ENCODE data around the gene CZIB. TPM values are rescaled to one million over a fixed set of nuclear protein-coding genes. Genes with fewer than 3 reads are reported as not detected.

The CZIB gene
- total RNA-seq, 1 donor from 2014 or later = 115 TPM

DNA sequence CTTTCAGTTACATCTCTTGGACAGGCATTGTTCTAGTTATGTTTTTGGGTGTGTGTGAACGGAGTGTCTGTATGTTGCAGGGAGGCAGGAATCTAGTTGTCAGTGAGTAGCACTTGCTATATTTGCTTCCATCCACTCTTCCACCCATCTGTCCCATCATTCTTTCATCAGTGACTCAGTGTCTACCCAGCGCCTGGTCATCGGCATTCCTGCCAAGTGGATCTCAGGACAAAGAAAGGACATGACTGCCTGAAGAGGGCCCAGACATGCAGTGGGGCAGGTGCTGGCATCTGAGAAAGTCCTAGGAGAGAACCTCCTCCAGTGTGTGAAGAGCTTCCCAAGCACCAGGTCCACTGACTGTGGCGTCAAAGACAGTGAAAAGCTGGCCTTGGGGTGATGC lies 45.1 kb upstream of the CZIB start:
- H3K4me2 ChIP-seq = no peak overlapping the region
- Mint-ChIP-seq H3K27me3 (ENCODE audit: insufficient read depth, low read depth) (peaks cover 7% of the 10 kb centered on the region), H3K4me3 (no peak overlapping the region), H3K9me3 (no peaks in the 10 kb centered on the region), H3K4me1 (no peaks in the 10 kb centered on the region), H3K36me3 (peaks cover 18% of the 10 kb centered on the region), H3K27ac (no peak overlapping the region)
- no peaks in the 10 kb centered on the region for H3K9me3 ChIP-seq (ENCODE audit: low read depth)
- H3K27ac ChIP-seq = no peak overlapping the region
- no peak overlapping the region for H2AFZ ChIP-seq (replicated peaks)
- TF ChIP-seq, protein P1, sequence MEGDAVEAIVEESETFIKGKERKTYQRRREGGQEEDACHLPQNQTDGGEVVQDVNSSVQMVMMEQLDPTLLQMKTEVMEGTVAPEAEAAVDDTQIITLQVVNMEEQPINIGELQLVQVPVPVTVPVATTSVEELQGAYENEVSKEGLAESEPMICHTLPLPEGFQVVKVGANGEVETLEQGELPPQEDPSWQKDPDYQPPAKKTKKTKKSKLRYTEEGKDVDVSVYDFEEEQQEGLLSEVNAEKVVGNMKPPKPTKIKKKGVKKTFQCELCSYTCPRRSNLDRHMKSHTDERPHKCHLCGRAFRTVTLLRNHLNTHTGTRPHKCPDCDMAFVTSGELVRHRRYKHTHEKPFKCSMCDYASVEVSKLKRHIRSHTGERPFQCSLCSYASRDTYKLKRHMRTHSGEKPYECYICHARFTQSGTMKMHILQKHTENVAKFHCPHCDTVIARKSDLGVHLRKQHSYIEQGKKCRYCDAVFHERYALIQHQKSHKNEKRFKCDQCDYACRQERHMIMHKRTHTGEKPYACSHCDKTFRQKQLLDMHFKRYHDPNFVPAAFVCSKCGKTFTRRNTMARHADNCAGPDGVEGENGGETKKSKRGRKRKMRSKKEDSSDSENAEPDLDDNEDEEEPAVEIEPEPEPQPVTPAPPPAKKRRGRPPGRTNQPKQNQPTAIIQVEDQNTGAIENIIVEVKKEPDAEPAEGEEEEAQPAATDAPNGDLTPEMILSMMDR (IDR thresholded peaks at IDR 0.05) = no peak
- TF ChIP-seq EZH2 (IDR thresholded peaks at IDR 0.05) (no peak), EZH2phosphoT487 (IDR thresholded peaks at IDR 0.05) (no peak)
- DNase-seq (ENCODE audit: low spot score) = no peak
- no peaks in the 10 kb centered on the region for H3K27me3 ChIP-seq
- H3F3A ChIP-seq (ENCODE audit: low read depth) = no peaks in the 10 kb centered on the region
- no peak overlapping the region for H3K4me3 ChIP-seq
- no peaks in the 10 kb centered on the region for H4K20me1 ChIP-seq (ENCODE audit: low read depth)
- H3K79me2 ChIP-seq (ENCODE audit: low read depth) = no peaks in the 10 kb centered on the region
- H3K36me3 ChIP-seq = no peaks in the 10 kb centered on the region
- H3K4me1 ChIP-seq = no peaks in the 10 kb centered on the region
- H3K9ac ChIP-seq = no peak overlapping the region

DNA sequence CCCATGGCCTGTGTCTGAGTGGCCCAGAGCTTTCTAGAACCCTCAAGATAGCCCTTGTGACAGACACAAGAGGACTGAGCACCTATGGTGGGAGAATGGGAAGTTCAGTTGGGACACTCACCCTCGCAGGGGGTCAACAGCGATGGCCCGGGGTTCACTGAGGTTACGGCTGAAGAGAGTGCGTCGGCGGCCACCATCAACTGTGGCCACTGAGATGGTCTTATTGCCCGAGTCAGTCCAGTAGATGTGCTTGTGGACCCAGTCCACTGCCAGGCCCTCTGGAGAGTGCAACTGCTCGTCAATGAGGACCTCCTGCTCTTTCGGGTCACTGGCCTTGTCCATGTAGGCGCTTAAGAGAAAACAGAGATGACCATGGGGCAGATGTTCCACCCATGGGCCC lies 43.6 kb upstream of the CZIB start:
- Mint-ChIP-seq H3K9me3 (no peaks in the 10 kb centered on the region), H3K27ac (no peak overlapping the region), H3K36me3 (peaks cover 17% of the 10 kb centered on the region), H3K4me1 (no peaks in the 10 kb centered on the region), H3K27me3 (ENCODE audit: insufficient read depth, low read depth) (peaks cover 7% of the 10 kb centered on the region), H3K4me3 (no peak overlapping the region)
- H3K4me3 ChIP-seq = no peak overlapping the region
- TF ChIP-seq EZH2 (IDR thresholded peaks at IDR 0.05) (no peak), EZH2phosphoT487 (IDR thresholded peaks at IDR 0.05) (no peak)
- TF ChIP-seq, protein P1 (IDR thresholded peaks at IDR 0.05) = no peak
- H3K36me3 ChIP-seq = no peaks in the 10 kb centered on the region
- H3K4me2 ChIP-seq = no peak overlapping the region
- H3F3A ChIP-seq (ENCODE audit: low read depth) = no peaks in the 10 kb centered on the region
- H3K79me2 ChIP-seq (ENCODE audit: low read depth) = no peaks in the 10 kb centered on the region
- no peak for DNase-seq (ENCODE audit: low spot score)
- no peaks in the 10 kb centered on the region for H3K4me1 ChIP-seq
- H2AFZ ChIP-seq (replicated peaks) = no peak overlapping the region
- H3K9me3 ChIP-seq (ENCODE audit: low read depth) = no peaks in the 10 kb centered on the region
- no peak overlapping the region for H3K9ac ChIP-seq
- no peak overlapping the region for H3K27ac ChIP-seq
- no peaks in the 10 kb centered on the region for H3K27me3 ChIP-seq
- H4K20me1 ChIP-seq (ENCODE audit: low read depth) = no peaks in the 10 kb centered on the region

DNA sequence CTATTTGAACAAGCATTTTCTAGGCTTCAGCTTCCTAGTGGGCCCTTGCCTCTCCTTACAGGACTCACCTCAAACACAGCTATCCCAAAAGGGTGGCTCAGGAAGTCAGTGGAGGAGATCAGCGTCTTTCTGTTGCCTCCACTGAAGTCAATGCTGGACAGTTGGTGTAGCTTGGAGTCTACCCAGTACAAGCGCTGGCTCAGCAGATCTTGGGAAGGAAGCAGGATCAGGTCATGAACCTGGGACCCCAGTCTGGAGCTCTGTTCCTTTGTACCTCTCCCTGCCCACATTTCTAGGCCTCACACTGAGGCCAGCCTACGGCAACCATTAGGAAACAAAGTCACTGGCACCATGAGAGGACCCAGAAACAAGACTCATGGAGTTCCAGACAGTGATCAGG lies 41.6 kb upstream of the CZIB start:
- Mint-ChIP-seq H3K27me3 (ENCODE audit: insufficient read depth, low read depth) (peaks cover 5% of the 10 kb centered on the region), H3K4me3 (no peak overlapping the region), H3K4me1 (no peaks in the 10 kb centered on the region), H3K36me3 (peaks cover 20% of the 10 kb centered on the region), H3K27ac (no peak overlapping the region), H3K9me3 (no peaks in the 10 kb centered on the region)
- no peak overlapping the region for H2AFZ ChIP-seq (replicated peaks)
- H3K36me3 ChIP-seq = no peaks in the 10 kb centered on the region
- TF ChIP-seq EZH2 (IDR thresholded peaks at IDR 0.05) (no peak), EZH2phosphoT487 (IDR thresholded peaks at IDR 0.05) (no peak)
- TF ChIP-seq, protein P1 (IDR thresholded peaks at IDR 0.05) = no peak
- no peak overlapping the region for H3K9ac ChIP-seq
- no peaks in the 10 kb centered on the region for H3K27me3 ChIP-seq
- H3K4me2 ChIP-seq = no peak overlapping the region
- no peaks in the 10 kb centered on the region for H4K20me1 ChIP-seq (ENCODE audit: low read depth)
- no peak overlapping the region for H3K4me3 ChIP-seq
- no peak for DNase-seq (ENCODE audit: low spot score)
- no peaks in the 10 kb centered on the region for H3K9me3 ChIP-seq (ENCODE audit: low read depth)
- H3K4me1 ChIP-seq = no peaks in the 10 kb centered on the region
- H3F3A ChIP-seq (ENCODE audit: low read depth) = no peaks in the 10 kb centered on the region
- no peak overlapping the region for H3K27ac ChIP-seq
- no peaks in the 10 kb centered on the region for H3K79me2 ChIP-seq (ENCODE audit: low read depth)

Measured in neural progenitor cell (in vitro differentiated cells).